ENCODE data around the gene CRYBG2.

CRYBG2 gene

GRCh38 chr1:26368006-26368405 lies 14.1 kb upstream of the CRYBG2 start:
- no peak for DNase-seq

- DNase-seq = no peak
Observed at GRCh38 chr1:26367441-26367840, 13.5 kb upstream of the CRYBG2 start.

- no peak for DNase-seq
Observed at GRCh38 chr1:26364956-26365355, 11.0 kb upstream of the CRYBG2 start.

GRCh38 chr1:26363549-26364448 lies 9.9 kb upstream of the CRYBG2 start:
- DNase-seq = peak; percentile 92

GRCh38 chr1:26362331-26362730 lies 8.4 kb upstream of the CRYBG2 start:
- DNase-seq = no peak

GRCh38 chr1:26361605-26362122 lies 7.7 kb upstream of the CRYBG2 start:
- DNase-seq = no peak

- no peak for DNase-seq
Observed at GRCh38 chr1:26360807-26361604, 7.1 kb upstream of the CRYBG2 start.

GRCh38 chr1:26359981-26360806 lies 6.3 kb upstream of the CRYBG2 start:
- DNase-seq = peak; percentile 12

GRCh38 chr1:26358411-26359384 lies 4.8 kb upstream of the CRYBG2 start:
- DNase-seq = peak; percentile 57

- no peak for DNase-seq
Observed at GRCh38 chr1:26357121-26357602, 3.2 kb upstream of the CRYBG2 start.

- no peak for DNase-seq
Observed at GRCh38 chr1:26356106-26356505, 2.2 kb upstream of the CRYBG2 start.

- DNase-seq = no peak
Observed at GRCh38 chr1:26354972-26355371, 1.0 kb upstream of the CRYBG2 start.

GRCh38 chr1:26353210-26353859 lies 595 bp downstream of the CRYBG2 start:
- no peak for DNase-seq

- no peak for DNase-seq
Observed at GRCh38 chr1:26352338-26352679, 1.6 kb downstream of the CRYBG2 start.

- DNase-seq = no peak
Observed at GRCh38 chr1:26351590-26352337, 2.2 kb downstream of the CRYBG2 start.

- DNase-seq = no peak
Observed at GRCh38 chr1:26350701-26351589, 3.0 kb downstream of the CRYBG2 start.

- no peak for DNase-seq
Observed at GRCh38 chr1:26350343-26350700, 3.6 kb downstream of the CRYBG2 start.

GRCh38 chr1:26349877-26350244 lies 4.1 kb downstream of the CRYBG2 start:
- DNase-seq = no peak

GRCh38 chr1:26349188-26349876 lies 4.6 kb downstream of the CRYBG2 start:
- no peak for DNase-seq

Measured in activated CD4-positive, alpha-beta T cell treated with anti-CD3 and anti-CD28 coated beads, Interleukin-2, Interleukin-6, amounts not matched to agents 100 ng/mL and 50 ng/mL, durations not matched to agents 16 hours and 8 hours (primary cell).